Hepatocyte (in vitro differentiated cells): ENCODE data around the gene TBX10.

ENCODE experiments used
- EZH2 ChIP-seq: fragments of 200-600 bp; sonication (generic); IDR thresholded peaks from 2 replicates; pipeline ENCODE4 v1.6.1; 2016; ENCODE audit warnings: antibody characterized with exemption, mild to moderate bottlenecking, borderline replicate concordance
- TF ChIP-seq, protein P1 (sequence below): fragments of 200-600 bp; sonication (generic); IDR thresholded peaks from 2 replicates; pipeline ENCODE4 v1.5.1; 2016; ENCODE audit warnings: antibody characterized with exemption, mild to moderate bottlenecking; ENCODE audit not compliant: poor library complexity

DNA sequence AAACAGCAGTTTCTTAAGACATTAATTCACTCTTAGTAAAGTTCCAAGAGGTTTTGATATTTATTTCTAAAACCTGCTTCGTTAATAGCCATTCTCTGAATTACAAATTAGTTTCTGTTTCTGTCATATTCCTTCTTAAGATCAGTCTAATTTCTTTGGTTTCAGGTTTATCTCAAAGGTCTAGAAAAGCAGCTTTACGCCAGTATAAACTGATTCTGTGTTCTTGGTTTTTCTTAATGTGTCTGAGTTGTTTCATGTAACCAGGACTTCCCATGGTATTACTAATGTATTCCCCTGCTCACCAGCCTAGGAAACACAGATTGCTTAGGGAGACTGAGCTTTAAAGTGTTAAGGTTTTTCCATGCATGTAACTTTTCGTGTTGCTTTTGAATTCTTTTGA lies 17.7 kb upstream of the TBX10 start:
- TF ChIP-seq, protein P1, sequence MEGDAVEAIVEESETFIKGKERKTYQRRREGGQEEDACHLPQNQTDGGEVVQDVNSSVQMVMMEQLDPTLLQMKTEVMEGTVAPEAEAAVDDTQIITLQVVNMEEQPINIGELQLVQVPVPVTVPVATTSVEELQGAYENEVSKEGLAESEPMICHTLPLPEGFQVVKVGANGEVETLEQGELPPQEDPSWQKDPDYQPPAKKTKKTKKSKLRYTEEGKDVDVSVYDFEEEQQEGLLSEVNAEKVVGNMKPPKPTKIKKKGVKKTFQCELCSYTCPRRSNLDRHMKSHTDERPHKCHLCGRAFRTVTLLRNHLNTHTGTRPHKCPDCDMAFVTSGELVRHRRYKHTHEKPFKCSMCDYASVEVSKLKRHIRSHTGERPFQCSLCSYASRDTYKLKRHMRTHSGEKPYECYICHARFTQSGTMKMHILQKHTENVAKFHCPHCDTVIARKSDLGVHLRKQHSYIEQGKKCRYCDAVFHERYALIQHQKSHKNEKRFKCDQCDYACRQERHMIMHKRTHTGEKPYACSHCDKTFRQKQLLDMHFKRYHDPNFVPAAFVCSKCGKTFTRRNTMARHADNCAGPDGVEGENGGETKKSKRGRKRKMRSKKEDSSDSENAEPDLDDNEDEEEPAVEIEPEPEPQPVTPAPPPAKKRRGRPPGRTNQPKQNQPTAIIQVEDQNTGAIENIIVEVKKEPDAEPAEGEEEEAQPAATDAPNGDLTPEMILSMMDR: no peak
- no peak for TF ChIP-seq EZH2
